ENCODE measurements around the gene CASK.

CASK gene

DNA sequence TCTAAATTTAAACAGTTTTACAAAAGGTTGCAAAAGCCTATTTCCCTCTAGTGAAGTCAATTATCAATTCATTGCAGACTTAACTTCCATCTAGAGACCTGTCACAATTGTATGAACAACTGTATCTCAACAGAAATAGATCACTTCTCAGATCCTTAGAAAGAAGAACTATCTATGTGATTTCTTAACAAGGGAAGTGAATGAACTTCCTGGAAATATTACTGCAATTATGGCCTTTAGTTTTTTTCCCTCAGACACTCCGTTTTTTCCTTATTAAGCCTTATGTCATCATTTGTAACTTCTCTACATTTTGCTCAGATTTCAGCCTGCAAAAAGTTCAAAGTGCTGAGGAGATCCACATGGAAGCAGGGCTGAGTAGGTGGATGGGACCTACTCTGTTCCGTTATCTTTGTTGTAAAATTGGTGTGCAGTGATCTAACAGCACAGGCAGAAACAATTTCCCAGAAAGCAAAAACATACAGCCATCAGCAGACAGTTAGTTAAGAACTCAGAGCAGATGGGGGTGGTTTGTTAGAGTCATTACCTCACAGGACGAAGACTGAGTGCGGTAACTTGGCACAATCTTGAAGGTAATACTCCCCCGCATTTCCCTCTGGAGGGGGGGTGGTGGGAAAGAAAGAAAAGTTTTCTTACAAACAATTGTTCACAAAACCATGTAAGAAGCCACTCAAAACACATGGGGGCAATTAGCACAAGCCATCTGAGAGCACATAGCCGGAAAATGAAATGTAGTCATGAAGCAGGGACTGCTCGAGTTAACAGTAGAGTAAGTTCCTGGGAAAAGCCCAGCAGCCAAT is 363.9 kb downstream of the CASK start:
- H3K4me3 ChIP-seq (replicated peaks in 1 of 2; ENCODE audit: low read depth in 2 of 2, low read length in 2 of 2), result no peak overlapping the region
- peak; percentile 80 to 82 for DNase-seq (ENCODE audit: low read depth in 2 of 2)
- TF ChIP-seq, protein P1, sequence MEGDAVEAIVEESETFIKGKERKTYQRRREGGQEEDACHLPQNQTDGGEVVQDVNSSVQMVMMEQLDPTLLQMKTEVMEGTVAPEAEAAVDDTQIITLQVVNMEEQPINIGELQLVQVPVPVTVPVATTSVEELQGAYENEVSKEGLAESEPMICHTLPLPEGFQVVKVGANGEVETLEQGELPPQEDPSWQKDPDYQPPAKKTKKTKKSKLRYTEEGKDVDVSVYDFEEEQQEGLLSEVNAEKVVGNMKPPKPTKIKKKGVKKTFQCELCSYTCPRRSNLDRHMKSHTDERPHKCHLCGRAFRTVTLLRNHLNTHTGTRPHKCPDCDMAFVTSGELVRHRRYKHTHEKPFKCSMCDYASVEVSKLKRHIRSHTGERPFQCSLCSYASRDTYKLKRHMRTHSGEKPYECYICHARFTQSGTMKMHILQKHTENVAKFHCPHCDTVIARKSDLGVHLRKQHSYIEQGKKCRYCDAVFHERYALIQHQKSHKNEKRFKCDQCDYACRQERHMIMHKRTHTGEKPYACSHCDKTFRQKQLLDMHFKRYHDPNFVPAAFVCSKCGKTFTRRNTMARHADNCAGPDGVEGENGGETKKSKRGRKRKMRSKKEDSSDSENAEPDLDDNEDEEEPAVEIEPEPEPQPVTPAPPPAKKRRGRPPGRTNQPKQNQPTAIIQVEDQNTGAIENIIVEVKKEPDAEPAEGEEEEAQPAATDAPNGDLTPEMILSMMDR (IDR thresholded peaks at IDR 0.05; ENCODE audit: low read depth, low read length), result no peak

DNA sequence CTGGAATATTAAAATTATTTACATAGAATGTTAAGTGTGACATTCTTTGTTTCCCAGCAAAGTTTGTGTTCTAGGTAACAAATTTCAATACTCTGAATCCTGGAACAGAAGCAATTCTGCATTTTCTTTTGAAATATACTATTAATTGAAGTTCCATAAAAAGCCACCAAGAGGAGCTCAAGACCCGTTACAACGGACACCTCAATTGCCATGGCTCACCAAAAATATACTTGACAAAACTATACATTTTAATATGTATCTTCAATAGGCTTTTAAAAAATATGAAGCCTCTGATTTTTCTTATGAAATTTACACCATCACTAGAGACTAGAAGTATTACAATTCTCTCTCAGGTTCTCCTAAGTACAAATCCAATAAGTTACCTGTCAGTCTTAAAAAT is 364.8 kb downstream of the CASK start:
- TF ChIP-seq, protein P1 (IDR thresholded peaks at IDR 0.05; ENCODE audit: low read depth, low read length), result peak; percentile 43
- peak; percentile 45 to 50 for DNase-seq (ENCODE audit: low read depth in 2 of 2)
- H3K4me3 ChIP-seq (replicated peaks in 1 of 2; ENCODE audit: low read depth in 2 of 2, low read length in 2 of 2), result no peak overlapping the region

DNA sequence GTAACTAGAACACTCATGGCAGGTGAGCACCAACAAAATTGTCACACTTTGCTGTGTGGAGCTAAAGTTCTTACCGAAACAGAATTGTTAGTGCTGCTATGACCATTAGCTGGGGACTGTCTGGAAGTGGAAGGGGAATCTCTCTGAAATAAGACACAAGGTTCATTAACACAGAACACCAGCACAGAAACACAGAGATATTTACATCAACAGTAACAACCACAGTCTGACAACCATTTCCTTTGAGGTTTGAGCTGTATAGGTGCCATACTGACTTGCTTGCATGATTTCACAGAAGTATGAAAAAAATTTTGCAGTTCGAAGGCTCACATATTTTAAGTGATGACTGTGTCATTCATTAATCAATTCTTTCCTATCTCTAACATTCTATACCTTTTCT is 366.4 kb downstream of the CASK start:
- TF ChIP-seq, protein P1 (IDR thresholded peaks at IDR 0.05; ENCODE audit: low read depth, low read length), result no peak
- H3K4me3 ChIP-seq (replicated peaks in 1 of 2; ENCODE audit: low read depth in 2 of 2, low read length in 2 of 2), result no peak overlapping the region
- DNase-seq (ENCODE audit: low read depth in 2 of 2), result no peak

DNA sequence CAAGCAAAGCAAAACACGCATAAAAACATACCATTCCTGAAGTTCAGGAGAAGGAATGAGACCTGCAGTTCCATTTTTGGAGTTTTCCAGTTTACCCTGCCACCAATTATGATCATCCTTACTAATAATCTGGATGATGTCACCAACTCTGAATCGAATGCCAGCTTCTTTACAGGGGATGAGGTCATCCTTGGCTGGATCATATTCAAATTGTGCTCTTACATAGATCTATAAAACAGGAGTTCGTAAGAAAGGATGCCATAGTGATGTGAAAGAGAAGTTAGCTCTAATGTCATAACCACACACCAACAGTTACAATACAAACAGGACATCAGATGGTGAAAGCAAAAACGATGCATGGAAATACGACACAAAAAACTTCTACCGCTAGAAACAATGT is 369.7 kb downstream of the CASK start:
- peak in 1 of 2 donors; percentile 43 for DNase-seq (ENCODE audit: low read depth in 2 of 2)
- no peak overlapping the region for H3K4me3 ChIP-seq (replicated peaks in 1 of 2; ENCODE audit: low read depth in 2 of 2, low read length in 2 of 2)
- TF ChIP-seq, protein P1 (IDR thresholded peaks at IDR 0.05; ENCODE audit: low read depth, low read length), result no peak

DNA sequence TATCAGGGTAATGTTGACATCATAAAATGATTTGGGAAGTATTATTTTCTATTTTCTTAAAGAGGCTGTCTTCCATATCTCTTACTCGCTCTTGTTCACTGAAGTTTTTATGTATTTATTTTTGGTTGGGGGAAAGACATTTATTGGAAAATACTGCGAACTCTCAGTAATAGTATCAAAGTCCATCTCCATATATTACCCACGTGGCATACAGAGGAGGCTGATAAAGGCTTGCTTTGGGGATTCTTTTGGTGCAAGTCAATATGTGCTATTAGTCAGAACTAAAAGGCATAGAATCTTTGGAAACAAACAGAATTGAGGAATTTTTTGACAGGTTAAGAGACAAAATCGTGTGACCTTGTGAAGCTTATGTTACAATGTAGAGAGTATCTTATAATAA is 374.9 kb downstream of the CASK start:
- TF ChIP-seq, protein P1 (IDR thresholded peaks at IDR 0.05; ENCODE audit: low read depth, low read length), result no peak
- DNase-seq (ENCODE audit: low read depth in 2 of 2), result no peak
- H3K4me3 ChIP-seq (replicated peaks in 1 of 2; ENCODE audit: low read depth in 2 of 2, low read length in 2 of 2), result no peak overlapping the region

DNA sequence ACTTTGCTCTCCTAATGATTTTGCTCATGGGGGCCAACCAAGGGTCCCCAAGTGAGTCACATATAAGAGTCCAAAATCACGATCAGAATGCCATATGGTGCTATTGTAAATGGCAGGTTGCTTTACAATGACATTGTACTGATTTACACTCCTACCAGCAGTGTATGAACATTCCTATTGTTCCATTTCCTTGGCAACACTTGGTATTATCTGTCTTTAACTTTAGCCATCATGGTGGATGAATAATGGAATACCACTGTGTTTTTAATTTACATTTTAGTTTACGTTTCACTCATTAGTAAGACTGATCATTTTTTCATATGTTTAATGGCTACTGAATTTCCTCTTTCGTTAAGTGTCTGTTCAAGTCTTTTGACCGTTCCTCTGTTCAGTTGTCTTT is 379.7 kb downstream of the CASK start:
- TF ChIP-seq, protein P1 (IDR thresholded peaks at IDR 0.05; ENCODE audit: low read depth, low read length), result no peak
- DNase-seq (ENCODE audit: low read depth in 2 of 2), result no peak
- no peak overlapping the region for H3K4me3 ChIP-seq (replicated peaks in 1 of 2; ENCODE audit: low read depth in 2 of 2, low read length in 2 of 2)

Measured in cardiac fibroblast (primary cell).